Right lobe of liver (tissue), 4 donors: ENCODE results near the gene FIGNL1.

ENCODE experiments used
- CTCF ChIP-seq, 4 donors: fragments of 200-600 bp in 3 of 4; fragments of 450-650 bp in 1 of 4; IDR thresholded peaks; one replicate each; pipeline versions ENCODE4 v1.5.1 to v1.8.0; 2016 to 2022; ENCODE audit warnings: antibody characterized with exemption in 4 of 4, mild to moderate bottlenecking in 2 of 4
- POLR2A ChIP-seq: fragments of 450-650 bp; IDR thresholded peaks from one replicate; pipeline ENCODE4 v1.6.1; 2017; ENCODE audit warnings: antibody characterized with exemption, mild to moderate bottlenecking
- donor health status: DM: no; HTN: no; CAD: no.
- donor health status: DM: no; HTN: no; CAD: no.
- donor health status: DM: no; HTN: yes; CAD: no.

- no peak for TF ChIP-seq CTCF (IDR thresholded peaks at IDR 0.05)
- no peak for TF ChIP-seq POLR2A
Observed at GRCh38 chr7:50461695-50462094, 11.5 kb upstream of the FIGNL1 start.
